SU-DHL-6 (cell line): ENCODE data around the gene UBE2E1.
A peak's percentile ranks its signal among the peaks of the same experiment; 100 is the strongest.

ENCODE experiments used
- H2AFZ ChIP-seq: fragments of 200-600 bp; sonication (generic); 2 replicates; pipeline ENCODE4 v1.6.1; 2014; ENCODE audit warnings: low read depth, mild to moderate bottlenecking, moderate library complexity, mixed read lengths, antibody characterized with exemption, low read length; ENCODE audit not compliant: severe bottlenecking
- H3F3A ChIP-seq: fragments of 200-600 bp; shearing (Covaris generic); 2 replicates; pipeline ENCODE4 v1.6.0; 2016; ENCODE audit warnings: antibody characterized with exemption, mild to moderate bottlenecking; ENCODE audit not compliant: insufficient read depth
- H3K27ac ChIP-seq: fragments of 200-600 bp; sonication (generic); 2 replicates; pipeline ENCODE4 v1.5.1; 2016; ENCODE audit warnings: low read depth, mild to moderate bottlenecking, low read length, moderate library complexity, mixed read lengths
- H3K27me3 ChIP-seq: fragments of 200-600 bp; sonication (generic), shearing (Covaris generic); 2 replicates; pipeline ENCODE4 v1.6.0; 2014; ENCODE audit warnings: mild to moderate bottlenecking, low read length
- H3K36me3 ChIP-seq: fragments of 200-600 bp; sonication (generic); 2 replicates; pipeline ENCODE4 v1.6.1; 2014; ENCODE audit warnings: mild to moderate bottlenecking, low read length, mixed read lengths
- H3K4me2 ChIP-seq: fragments of 300-600, 200-600 bp; shearing (Covaris generic), sonication (generic); 2 replicates; pipeline ENCODE4 v1.6.0; 2014; ENCODE audit warnings: low read length, low read depth, mild to moderate bottlenecking; ENCODE audit not compliant: poor library complexity, severe bottlenecking
- H3K4me3 ChIP-seq: fragments of 200-600 bp; sonication (generic); 2 replicates; pipeline ENCODE4 v1.5.1; 2014; ENCODE audit warnings: antibody characterized with exemption, low read length, mild to moderate bottlenecking, mixed read lengths; ENCODE audit not compliant: insufficient read depth, poor library complexity, severe bottlenecking
- H3K79me2 ChIP-seq: fragments of 200-600 bp; sonication (generic); 2 replicates; pipeline ENCODE4 v1.6.1; 2014; ENCODE audit warnings: mild to moderate bottlenecking, low read length, moderate library complexity; ENCODE audit not compliant: insufficient read depth
- H3K9ac ChIP-seq: fragments of 200-600 bp; sonication (generic); 2 replicates; pipeline ENCODE4 v1.7.0; 2014; ENCODE audit warnings: mild to moderate bottlenecking, low read length
- H3K9me2 ChIP-seq: fragments of 200-600 bp; sonication (generic); replicated peaks from 2 replicates; pipeline ENCODE4 v1.6.1; 2014; ENCODE audit warnings: low read length; ENCODE audit not compliant: insufficient read depth
- H3K9me3 ChIP-seq: fragments of 200-600 bp; sonication (generic); 2 replicates; pipeline ENCODE4 v1.6.1; 2014; ENCODE audit warnings: low read length, mixed read lengths; ENCODE audit not compliant: insufficient read depth
- H4K20me1 ChIP-seq: fragments of 200-600 bp; sonication (generic); 2 replicates; pipeline ENCODE4 v1.6.1; 2014; ENCODE audit warnings: low read depth, mild to moderate bottlenecking, antibody characterized with exemption, low read length, moderate library complexity, mixed read lengths
- CTCF ChIP-seq: fragments of 200-600 bp; sonication (generic); IDR thresholded peaks from one replicate; pipeline ENCODE4 v1.5.1; 2017; ENCODE audit warnings: antibody characterized with exemption, mild to moderate bottlenecking, low read length, moderate library complexity; ENCODE audit not compliant: insufficient read depth, poor library complexity, severe bottlenecking
- EZH2phosphoT487 ChIP-seq: fragments of 200-600 bp; sonication (generic), shearing (Covaris generic); conservative IDR thresholded peaks from 2 replicates; pipeline ENCODE4 v1.6.1; 2018; ENCODE audit warnings: mild to moderate bottlenecking, antibody characterized with exemption, low read length, moderate library complexity, mixed read lengths

UBE2E1 gene

GRCh38 chr3:23826382-23827064 is 20.8 kb downstream of the UBE2E1 start:
- no peaks in the 10 kb centered on the region for H3K9me3 ChIP-seq
- no peak overlapping the region for H2AFZ ChIP-seq
- no peak overlapping the region for H3K4me2 ChIP-seq
- no peaks in the 10 kb centered on the region for H3K9me2 ChIP-seq
- H4K20me1 ChIP-seq: peaks cover 12% of the 10 kb centered on the region
- H3K4me3 ChIP-seq: no peak overlapping the region
- no peaks in the 10 kb centered on the region for H3K36me3 ChIP-seq
- H3K27me3 ChIP-seq: no peaks in the 10 kb centered on the region
- H3F3A ChIP-seq: no peaks in the 10 kb centered on the region; the same call in 1 of the 2 replicates
- TF ChIP-seq EZH2phosphoT487 (no peak), CTCF (no peak)
- no peaks in the 10 kb centered on the region for H3K79me2 ChIP-seq
- no peak overlapping the region for H3K9ac ChIP-seq
- no peak overlapping the region for H3K27ac ChIP-seq

GRCh38 chr3:23829242-23829934 is 23.6 kb downstream of the UBE2E1 start:
- Histone ChIP-seq H3K9me2 (no peaks in the 10 kb centered on the region), H3K27me3 (no peaks in the 10 kb centered on the region), H3K36me3 (no peaks in the 10 kb centered on the region), H3K27ac (no peak overlapping the region), H3K4me2 (peak overlapping the region; percentile 24), H2AFZ (no peak overlapping the region), H3K79me2 (no peaks in the 10 kb centered on the region), H4K20me1 (peaks cover 12% of the 10 kb centered on the region), H3K9me3 (no peaks in the 10 kb centered on the region), H3K4me3 (no peak overlapping the region), H3F3A (no peaks in the 10 kb centered on the region; the same call in 1 of the 2 replicates), H3K9ac (no peak overlapping the region)
- no peak for TF ChIP-seq EZH2phosphoT487

GRCh38 chr3:23830869-23831484 is 25.2 kb downstream of the UBE2E1 start:
- Histone ChIP-seq H3K79me2 (no peaks in the 10 kb centered on the region), H3K4me3 (no peak overlapping the region), H4K20me1 (peaks cover 7% of the 10 kb centered on the region), H3K9me3 (no peaks in the 10 kb centered on the region), H3K36me3 (no peaks in the 10 kb centered on the region), H3K27me3 (no peaks in the 10 kb centered on the region), H3K27ac (no peak overlapping the region), H3F3A (no peaks in the 10 kb centered on the region; the same call in 1 of the 2 replicates), H3K9me2 (no peaks in the 10 kb centered on the region), H2AFZ (no peak overlapping the region), H3K9ac (no peak overlapping the region), H3K4me2 (no peak overlapping the region)
- TF ChIP-seq CTCF: no peak
- no peak for TF ChIP-seq EZH2phosphoT487
